Measurements from ENCODE around the gene NTNG1.

The NTNG1 gene

GRCh38 chr1:107443860-107444259, 303.0 kb downstream of the NTNG1 start:
- ChIA-PET POLR2A (ENCODE audit: low non-redundant PET) (no interaction called here), CTCF (no interaction called here)

GRCh38 chr1:107444302-107444701, 303.5 kb downstream of the NTNG1 start:
- no peak for TF ChIP-seq CTCF (conservative IDR thresholded peaks at IDR 0.05; ENCODE audit: low read depth)
- DNase-seq (ENCODE audit: low spot score): no peak
- CTCF ChIA-PET: interaction anchor here (1.2 kb wide), 1 partner anchor 11 kb away, joined by 4 read pairs; no protein-coding TSS in a partner anchor
- H3K27ac ChIP-seq: no peak overlapping the region
- POLR2A ChIA-PET (ENCODE audit: low non-redundant PET): no interaction called here

More at GRCh38 chr1:107443860-107444259, 303.0 kb downstream of the NTNG1 start:
- no peak overlapping the region for H3K27ac ChIP-seq
- no peak for TF ChIP-seq CTCF (conservative IDR thresholded peaks at IDR 0.05; ENCODE audit: low read depth)
- DNase-seq (ENCODE audit: low spot score): no peak

GRCh38 chr1:107449326-107449725, 308.5 kb downstream of the NTNG1 start:
- ChIA-PET POLR2A (ENCODE audit: low non-redundant PET) (no interaction called here), CTCF (interaction anchor here (0.5 to 0.6 kb wide), 2 partner anchors 184 to 383 kb away, joined by 3 to 4 read pairs; no protein-coding TSS in a partner anchor)
- no peak overlapping the region for H3K27ac ChIP-seq
- no peak for TF ChIP-seq CTCF (conservative IDR thresholded peaks at IDR 0.05; ENCODE audit: low read depth)
- no peak for DNase-seq (ENCODE audit: low spot score)

- TF ChIP-seq CTCF (conservative IDR thresholded peaks at IDR 0.05; ENCODE audit: low read depth): no peak
- H3K27ac ChIP-seq: no peak overlapping the region
- no peak for DNase-seq (ENCODE audit: low spot score)
- ChIA-PET CTCF (no interaction called here), POLR2A (ENCODE audit: low non-redundant PET) (no interaction called here)
Observed at GRCh38 chr1:107450899-107451664, 310.2 kb downstream of the NTNG1 start.

GRCh38 chr1:107451715-107452114, 310.9 kb downstream of the NTNG1 start:
- ChIA-PET CTCF (interaction anchor here (0.7 kb wide), 1 partner anchor 68 kb away, joined by 3 read pairs; no protein-coding TSS in a partner anchor), POLR2A (ENCODE audit: low non-redundant PET) (no interaction called here)
- no peak overlapping the region for H3K27ac ChIP-seq
- TF ChIP-seq CTCF (conservative IDR thresholded peaks at IDR 0.05; ENCODE audit: low read depth): no peak
- no peak for DNase-seq (ENCODE audit: low spot score)

- DNase-seq (ENCODE audit: low spot score): no peak
- POLR2A ChIA-PET (ENCODE audit: low non-redundant PET): no interaction called here
- CTCF ChIA-PET: interaction anchor here (0.7 to 1.2 kb wide), 2 partner anchors 10 to 295 kb away, joined by 3 to 4 read pairs; no protein-coding TSS in a partner anchor
- no peak for TF ChIP-seq CTCF (conservative IDR thresholded peaks at IDR 0.05; ENCODE audit: low read depth)
- H3K27ac ChIP-seq: no peak overlapping the region
Observed at GRCh38 chr1:107454791-107455190, 314.0 kb downstream of the NTNG1 start.
